ENCODE results near the gene PPP1R3D.

The PPP1R3D gene

GRCh38 chr20:59948212-59948611, 8.1 kb upstream of the PPP1R3D start:
- DNase-seq = no peak

GRCh38 chr20:59947376-59947775, 7.3 kb upstream of the PPP1R3D start:
- DNase-seq = no peak

- no peak for DNase-seq
These were observed 5.6 kb upstream of the PPP1R3D start for GRCh38 chr20:59945731-59946130.

- DNase-seq = no peak
These were observed 5.1 kb upstream of the PPP1R3D start for GRCh38 chr20:59945175-59945574.

- no peak for DNase-seq
These were observed 4.6 kb upstream of the PPP1R3D start for GRCh38 chr20:59944726-59945125.

- no peak for DNase-seq
These were observed 2.1 kb upstream of the PPP1R3D start for GRCh38 chr20:59942245-59942644.

- DNase-seq = no peak
These were observed 820 bp upstream of the PPP1R3D start for GRCh38 chr20:59940956-59941294.

- DNase-seq = no peak
These were observed 301 bp downstream of the PPP1R3D start for GRCh38 chr20:59939879-59940128.

- no peak for DNase-seq
These were observed 840 bp downstream of the PPP1R3D start for GRCh38 chr20:59939052-59939878.

- DNase-seq = no peak
These were observed 1.4 kb downstream of the PPP1R3D start for GRCh38 chr20:59938696-59939051.

- no peak for DNase-seq
These were observed 1.9 kb downstream of the PPP1R3D start for GRCh38 chr20:59938221-59938620.

GRCh38 chr20:59937150-59937549, 3.0 kb downstream of the PPP1R3D start:
- DNase-seq = no peak

- no peak for DNase-seq
These were observed 3.7 kb downstream of the PPP1R3D start for GRCh38 chr20:59936409-59936808.

GRCh38 chr20:59935457-59936185, 4.5 kb downstream of the PPP1R3D start:
- DNase-seq = no peak

- peak; percentile 79 for DNase-seq
These were observed 6.1 kb downstream of the PPP1R3D start for GRCh38 chr20:59933849-59934585.

GRCh38 chr20:59933296-59933848, 6.7 kb downstream of the PPP1R3D start, which contains the start of gene SYCP2:
Gene SYCP2 (minus strand): TSS chr20:59933637. CDS start chr20:59922413, 11,224 bp downstream.
- DNase-seq = peak; percentile 42

GRCh38 chr20:59932616-59933295, 7.3 kb downstream of the PPP1R3D start:
- no peak for DNase-seq

- no peak for DNase-seq
These were observed 8.4 kb downstream of the PPP1R3D start for GRCh38 chr20:59931511-59932312.

GRCh38 chr20:59925899-59926298, 14.2 kb downstream of the PPP1R3D start:
- DNase-seq = no peak

GRCh38 chr20:59925359-59925758, 14.7 kb downstream of the PPP1R3D start:
- DNase-seq = no peak

GRCh38 chr20:59923514-59923913, 16.6 kb downstream of the PPP1R3D start:
- DNase-seq = no peak

- DNase-seq = no peak
These were observed 19.2 kb downstream of the PPP1R3D start for GRCh38 chr20:59920944-59921343.

Measured in activated CD4-positive, alpha-beta T cell treated with anti-CD3 and anti-CD28 coated beads, Interleukin-2, amount 50 U/mL, for 16 hours (primary cell).